HepG2 (cell line): Measurements from ENCODE around the gene MRPL28. TPM values are rescaled to one million over a fixed set of nuclear protein-coding genes. Genes with fewer than 3 reads are reported as not detected.
A peak's percentile ranks its signal among the peaks of the same experiment; 100 is the strongest.

Experiments used
- CHD2 ChIP-seq: IDR thresholded peaks from 2 replicates; pipeline ENCODE4 v1.6.1; 2011; ENCODE audit warnings: low read depth, low read length, improper control_type of control experiment
- GATAD1 ChIP-seq: IDR thresholded peaks from 2 replicates; pipeline ENCODE4 v1.6.1; 2016; ENCODE audit warnings: missing genetic modification reagents, missing compliant biosample characterization
- KDM5B ChIP-seq: sonication (generic); formaldehyde crosslinking; IDR thresholded peaks from 2 replicates; pipeline ENCODE4 v1.4.0; 2020; ENCODE audit warnings: missing genetic modification reagents, mild to moderate bottlenecking, borderline replicate concordance
- MAFG ChIP-seq: sonication (generic); formaldehyde crosslinking; IDR thresholded peaks from 2 replicates; pipeline ENCODE4 v1.5.1; 2020; ENCODE audit warnings: mild to moderate bottlenecking, missing genetic modification reagents
- ZFP36L2 ChIP-seq: sonication (generic); formaldehyde crosslinking; IDR thresholded peaks from 2 replicates; pipeline ENCODE4 v1.4.0; 2020; ENCODE audit warnings: missing genetic modification reagents
- ZNF431 ChIP-seq: sonication (generic); formaldehyde crosslinking; IDR thresholded peaks from 2 replicates; pipeline ENCODE4 v1.9.0; 2022; ENCODE audit warnings: missing genetic modification reagents, low read depth, mild to moderate bottlenecking, borderline replicate concordance
- ZNF644 ChIP-seq: IDR thresholded peaks from 2 replicates; pipeline ENCODE4 v1.6.1; 2016; ENCODE audit warnings: low read depth
- polyA plus RNA-seq, 8 experiments: library from polyadenylated mRNA; depleted of rRNA in 3 of 8; stranded (reverse) in 7 of 8; unstranded in 1 of 8; fragments of >200 nt; fragmentation: Illumina TruSeq in 4 of 8; extraction: Trizol in 4 of 8; gene quantifications; 2 replicates each; pipeline versions ENCODE4 v1.2.1 to v1.2.3, GENCODE V29; 2011 to 2016; ENCODE audit warnings: low read depth in 4 of 8, missing spikeins in 1 of 8, mixed read lengths in 1 of 8; ENCODE audit not compliant: insufficient read depth in 1 of 8
- total RNA-seq, 5 experiments: library from RNA; depleted of rRNA; stranded (reverse); fragments of >200 nt; fragmentation: Illumina TruSeq; extraction: Trizol; gene quantifications; 2 replicates each; pipeline ENCODE4 v1.2.3, GENCODE V29; 2016; ENCODE audit warnings: low read depth in 1 of 5
- TF ChIP-seq, protein P1 (sequence below): IDR thresholded peaks from 2 replicates; pipeline ENCODE4 v1.6.1; 2016; ENCODE audit warnings: low read depth, missing genetic modification reagents, missing compliant biosample characterization
- TF ChIP-seq, protein P2 (sequence below): IDR thresholded peaks from 2 replicates; pipeline ENCODE4 v1.6.1; 2016; ENCODE audit warnings: missing compliant biosample characterization, missing genetic modification reagents, borderline replicate concordance
- TF ChIP-seq, protein P3 (sequence below): sonication (generic); formaldehyde crosslinking; IDR thresholded peaks from 2 replicates; pipeline ENCODE4 v1.4.0; 2020; ENCODE audit warnings: missing genetic modification reagents, mild to moderate bottlenecking, borderline replicate concordance
- TF ChIP-seq, protein P4 (sequence below): sonication (generic); formaldehyde crosslinking; IDR thresholded peaks from 2 replicates; pipeline ENCODE4 v1.4.0; 2020; ENCODE audit warnings: missing genetic modification reagents
- TF ChIP-seq, protein P5 (sequence below): sonication (generic); formaldehyde crosslinking; IDR thresholded peaks from 2 replicates; pipeline ENCODE4 v1.4.0; 2020; ENCODE audit warnings: low read depth, mild to moderate bottlenecking, missing genetic modification reagents
- TF ChIP-seq, protein P6 (sequence below): IDR thresholded peaks from 2 replicates; pipeline ENCODE4 v1.6.1; 2012; ENCODE audit warnings: low read length, improper control_type of control experiment

Gene MRPL28
- total and polyA plus RNA-seq, 2 of the 13 experiments (the other 11 are each of a cell fraction or from before 2014, with no cell fraction given) = 114 to 135 TPM

DNA sequence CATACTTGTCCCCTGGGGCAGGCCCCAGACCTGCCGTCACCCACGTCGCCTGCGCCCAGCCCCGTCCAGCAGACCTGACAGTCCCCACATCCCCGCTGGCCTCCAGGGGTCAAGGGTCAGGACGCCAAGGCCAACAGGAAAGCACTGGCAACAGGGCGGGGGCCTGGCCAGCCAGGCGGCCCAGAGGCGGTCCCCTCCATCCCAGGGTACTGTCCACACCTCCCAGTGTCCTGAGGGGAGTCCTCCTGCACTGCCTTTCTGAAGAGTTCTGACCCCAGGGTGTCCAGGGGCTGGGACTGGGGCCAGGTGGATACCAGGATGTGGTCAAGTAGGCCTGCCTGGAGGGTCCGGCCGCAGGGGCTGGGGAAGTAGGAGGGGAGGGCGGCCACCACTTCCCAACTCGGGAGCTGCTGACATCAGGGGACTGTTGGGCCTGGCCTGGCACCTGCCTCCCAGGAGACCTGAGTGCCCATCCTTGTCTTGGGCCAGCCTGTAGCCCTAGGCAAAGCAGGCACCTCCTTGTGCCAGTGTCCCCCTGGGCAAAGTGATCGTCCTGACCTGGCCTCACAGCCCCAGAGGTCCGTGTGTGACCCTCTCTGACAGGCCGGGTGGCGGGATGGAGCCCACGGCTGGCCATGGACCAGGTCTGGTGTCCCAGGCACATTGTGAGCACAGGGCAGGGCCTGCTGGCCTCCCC is 11.1 kb downstream of the MRPL28 start (continued):
- TF ChIP-seq, protein P1, sequence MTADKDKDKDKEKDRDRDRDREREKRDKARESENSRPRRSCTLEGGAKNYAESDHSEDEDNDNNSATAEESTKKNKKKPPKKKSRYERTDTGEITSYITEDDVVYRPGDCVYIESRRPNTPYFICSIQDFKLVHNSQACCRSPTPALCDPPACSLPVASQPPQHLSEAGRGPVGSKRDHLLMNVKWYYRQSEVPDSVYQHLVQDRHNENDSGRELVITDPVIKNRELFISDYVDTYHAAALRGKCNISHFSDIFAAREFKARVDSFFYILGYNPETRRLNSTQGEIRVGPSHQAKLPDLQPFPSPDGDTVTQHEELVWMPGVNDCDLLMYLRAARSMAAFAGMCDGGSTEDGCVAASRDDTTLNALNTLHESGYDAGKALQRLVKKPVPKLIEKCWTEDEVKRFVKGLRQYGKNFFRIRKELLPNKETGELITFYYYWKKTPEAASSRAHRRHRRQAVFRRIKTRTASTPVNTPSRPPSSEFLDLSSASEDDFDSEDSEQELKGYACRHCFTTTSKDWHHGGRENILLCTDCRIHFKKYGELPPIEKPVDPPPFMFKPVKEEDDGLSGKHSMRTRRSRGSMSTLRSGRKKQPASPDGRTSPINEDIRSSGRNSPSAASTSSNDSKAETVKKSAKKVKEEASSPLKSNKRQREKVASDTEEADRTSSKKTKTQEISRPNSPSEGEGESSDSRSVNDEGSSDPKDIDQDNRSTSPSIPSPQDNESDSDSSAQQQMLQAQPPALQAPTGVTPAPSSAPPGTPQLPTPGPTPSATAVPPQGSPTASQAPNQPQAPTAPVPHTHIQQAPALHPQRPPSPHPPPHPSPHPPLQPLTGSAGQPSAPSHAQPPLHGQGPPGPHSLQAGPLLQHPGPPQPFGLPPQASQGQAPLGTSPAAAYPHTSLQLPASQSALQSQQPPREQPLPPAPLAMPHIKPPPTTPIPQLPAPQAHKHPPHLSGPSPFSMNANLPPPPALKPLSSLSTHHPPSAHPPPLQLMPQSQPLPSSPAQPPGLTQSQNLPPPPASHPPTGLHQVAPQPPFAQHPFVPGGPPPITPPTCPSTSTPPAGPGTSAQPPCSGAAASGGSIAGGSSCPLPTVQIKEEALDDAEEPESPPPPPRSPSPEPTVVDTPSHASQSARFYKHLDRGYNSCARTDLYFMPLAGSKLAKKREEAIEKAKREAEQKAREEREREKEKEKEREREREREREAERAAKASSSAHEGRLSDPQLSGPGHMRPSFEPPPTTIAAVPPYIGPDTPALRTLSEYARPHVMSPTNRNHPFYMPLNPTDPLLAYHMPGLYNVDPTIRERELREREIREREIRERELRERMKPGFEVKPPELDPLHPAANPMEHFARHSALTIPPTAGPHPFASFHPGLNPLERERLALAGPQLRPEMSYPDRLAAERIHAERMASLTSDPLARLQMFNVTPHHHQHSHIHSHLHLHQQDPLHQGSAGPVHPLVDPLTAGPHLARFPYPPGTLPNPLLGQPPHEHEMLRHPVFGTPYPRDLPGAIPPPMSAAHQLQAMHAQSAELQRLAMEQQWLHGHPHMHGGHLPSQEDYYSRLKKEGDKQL (CRISPR knock-in tag) = no peak
- 0 out of 2 replicates have a peak, but pooled peaks have one; percentile 6 for TF ChIP-seq ZNF431 (CRISPR knock-in tag)
- no peak for TF ChIP-seq MAFG (CRISPR knock-in tag)
- TF ChIP-seq, protein P2, sequence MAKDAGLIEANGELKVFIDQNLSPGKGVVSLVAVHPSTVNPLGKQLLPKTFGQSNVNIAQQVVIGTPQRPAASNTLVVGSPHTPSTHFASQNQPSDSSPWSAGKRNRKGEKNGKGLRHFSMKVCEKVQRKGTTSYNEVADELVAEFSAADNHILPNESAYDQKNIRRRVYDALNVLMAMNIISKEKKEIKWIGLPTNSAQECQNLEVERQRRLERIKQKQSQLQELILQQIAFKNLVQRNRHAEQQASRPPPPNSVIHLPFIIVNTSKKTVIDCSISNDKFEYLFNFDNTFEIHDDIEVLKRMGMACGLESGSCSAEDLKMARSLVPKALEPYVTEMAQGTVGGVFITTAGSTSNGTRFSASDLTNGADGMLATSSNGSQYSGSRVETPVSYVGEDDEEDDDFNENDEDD (CRISPR knock-in tag) = peak; percentile 54; the same call in 1 of the 2 replicates
- TF ChIP-seq, protein P3, sequence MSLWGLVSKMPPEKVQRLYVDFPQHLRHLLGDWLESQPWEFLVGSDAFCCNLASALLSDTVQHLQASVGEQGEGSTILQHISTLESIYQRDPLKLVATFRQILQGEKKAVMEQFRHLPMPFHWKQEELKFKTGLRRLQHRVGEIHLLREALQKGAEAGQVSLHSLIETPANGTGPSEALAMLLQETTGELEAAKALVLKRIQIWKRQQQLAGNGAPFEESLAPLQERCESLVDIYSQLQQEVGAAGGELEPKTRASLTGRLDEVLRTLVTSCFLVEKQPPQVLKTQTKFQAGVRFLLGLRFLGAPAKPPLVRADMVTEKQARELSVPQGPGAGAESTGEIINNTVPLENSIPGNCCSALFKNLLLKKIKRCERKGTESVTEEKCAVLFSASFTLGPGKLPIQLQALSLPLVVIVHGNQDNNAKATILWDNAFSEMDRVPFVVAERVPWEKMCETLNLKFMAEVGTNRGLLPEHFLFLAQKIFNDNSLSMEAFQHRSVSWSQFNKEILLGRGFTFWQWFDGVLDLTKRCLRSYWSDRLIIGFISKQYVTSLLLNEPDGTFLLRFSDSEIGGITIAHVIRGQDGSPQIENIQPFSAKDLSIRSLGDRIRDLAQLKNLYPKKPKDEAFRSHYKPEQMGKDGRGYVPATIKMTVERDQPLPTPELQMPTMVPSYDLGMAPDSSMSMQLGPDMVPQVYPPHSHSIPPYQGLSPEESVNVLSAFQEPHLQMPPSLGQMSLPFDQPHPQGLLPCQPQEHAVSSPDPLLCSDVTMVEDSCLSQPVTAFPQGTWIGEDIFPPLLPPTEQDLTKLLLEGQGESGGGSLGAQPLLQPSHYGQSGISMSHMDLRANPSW (CRISPR knock-in tag) = no peak
- TF ChIP-seq ZFP36L2 = no peak
- TF ChIP-seq, protein P4, sequence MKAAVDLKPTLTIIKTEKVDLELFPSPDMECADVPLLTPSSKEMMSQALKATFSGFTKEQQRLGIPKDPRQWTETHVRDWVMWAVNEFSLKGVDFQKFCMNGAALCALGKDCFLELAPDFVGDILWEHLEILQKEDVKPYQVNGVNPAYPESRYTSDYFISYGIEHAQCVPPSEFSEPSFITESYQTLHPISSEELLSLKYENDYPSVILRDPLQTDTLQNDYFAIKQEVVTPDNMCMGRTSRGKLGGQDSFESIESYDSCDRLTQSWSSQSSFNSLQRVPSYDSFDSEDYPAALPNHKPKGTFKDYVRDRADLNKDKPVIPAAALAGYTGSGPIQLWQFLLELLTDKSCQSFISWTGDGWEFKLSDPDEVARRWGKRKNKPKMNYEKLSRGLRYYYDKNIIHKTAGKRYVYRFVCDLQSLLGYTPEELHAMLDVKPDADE (CRISPR knock-in tag) = 0 out of 2 replicates have a peak, but pooled peaks have one; percentile 17
- TF ChIP-seq, protein P5, sequence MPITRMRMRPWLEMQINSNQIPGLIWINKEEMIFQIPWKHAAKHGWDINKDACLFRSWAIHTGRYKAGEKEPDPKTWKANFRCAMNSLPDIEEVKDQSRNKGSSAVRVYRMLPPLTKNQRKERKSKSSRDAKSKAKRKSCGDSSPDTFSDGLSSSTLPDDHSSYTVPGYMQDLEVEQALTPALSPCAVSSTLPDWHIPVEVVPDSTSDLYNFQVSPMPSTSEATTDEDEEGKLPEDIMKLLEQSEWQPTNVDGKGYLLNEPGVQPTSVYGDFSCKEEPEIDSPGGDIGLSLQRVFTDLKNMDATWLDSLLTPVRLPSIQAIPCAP = no peak
- no peak for TF ChIP-seq ZNF644
- TF ChIP-seq KDM5B (CRISPR knock-in tag) = peak; percentile 41
- TF ChIP-seq GATAD1 = peak; percentile 37; the same call in 1 of the 2 replicates
- no peak for TF ChIP-seq CHD2
- TF ChIP-seq, protein P6, sequence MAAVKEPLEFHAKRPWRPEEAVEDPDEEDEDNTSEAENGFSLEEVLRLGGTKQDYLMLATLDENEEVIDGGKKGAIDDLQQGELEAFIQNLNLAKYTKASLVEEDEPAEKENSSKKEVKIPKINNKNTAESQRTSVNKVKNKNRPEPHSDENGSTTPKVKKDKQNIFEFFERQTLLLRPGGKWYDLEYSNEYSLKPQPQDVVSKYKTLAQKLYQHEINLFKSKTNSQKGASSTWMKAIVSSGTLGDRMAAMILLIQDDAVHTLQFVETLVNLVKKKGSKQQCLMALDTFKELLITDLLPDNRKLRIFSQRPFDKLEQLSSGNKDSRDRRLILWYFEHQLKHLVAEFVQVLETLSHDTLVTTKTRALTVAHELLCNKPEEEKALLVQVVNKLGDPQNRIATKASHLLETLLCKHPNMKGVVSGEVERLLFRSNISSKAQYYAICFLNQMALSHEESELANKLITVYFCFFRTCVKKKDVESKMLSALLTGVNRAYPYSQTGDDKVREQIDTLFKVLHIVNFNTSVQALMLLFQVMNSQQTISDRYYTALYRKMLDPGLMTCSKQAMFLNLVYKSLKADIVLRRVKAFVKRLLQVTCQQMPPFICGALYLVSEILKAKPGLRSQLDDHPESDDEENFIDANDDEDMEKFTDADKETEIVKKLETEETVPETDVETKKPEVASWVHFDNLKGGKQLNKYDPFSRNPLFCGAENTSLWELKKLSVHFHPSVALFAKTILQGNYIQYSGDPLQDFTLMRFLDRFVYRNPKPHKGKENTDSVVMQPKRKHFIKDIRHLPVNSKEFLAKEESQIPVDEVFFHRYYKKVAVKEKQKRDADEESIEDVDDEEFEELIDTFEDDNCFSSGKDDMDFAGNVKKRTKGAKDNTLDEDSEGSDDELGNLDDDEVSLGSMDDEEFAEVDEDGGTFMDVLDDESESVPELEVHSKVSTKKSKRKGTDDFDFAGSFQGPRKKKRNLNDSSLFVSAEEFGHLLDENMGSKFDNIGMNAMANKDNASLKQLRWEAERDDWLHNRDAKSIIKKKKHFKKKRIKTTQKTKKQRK = no peak
